ENCODE results near the gene PTAFR.

Gene PTAFR

GRCh38 chr1:28162151-28162550 lies 14.3 kb downstream of the PTAFR start:
- Histone ChIP-seq H3F3A (ENCODE audit: control insufficient read depth, insufficient read depth) (0 out of 2 replicates have a peak, but pooled peaks cover under 1% of the 10 kb centered on the region), H3K4me3 (ENCODE audit: low read length) (no peak overlapping the region), H4K20me1 (ENCODE audit: control insufficient read depth, insufficient read depth, low read depth, low read length) (no peaks in the 10 kb centered on the region), H3K79me2 (ENCODE audit: control insufficient read depth, low read length) (no peaks in the 10 kb centered on the region), H3K27ac (ENCODE audit: low read depth, low read length) (no peak overlapping the region), H3K36me3 (ENCODE audit: control insufficient read depth, low read length) (no peaks in the 10 kb centered on the region), H3K4me2 (ENCODE audit: low read length) (no peak overlapping the region), H3K9me2 (replicated peaks; ENCODE audit: control insufficient read depth, low read length) (no peaks in the 10 kb centered on the region), H3K9me3 (ENCODE audit: control insufficient read depth, insufficient read depth, low read length) (no peaks in the 10 kb centered on the region; the same call in 1 of the 2 replicates), H3K27me3 (ENCODE audit: control insufficient read depth, low read length) (no peaks in the 10 kb centered on the region), H3K4me1 (ENCODE audit: control insufficient read depth, low read length) (peaks cover 3% of the 10 kb centered on the region; the same call in 1 of the 2 replicates)
- no peak for TF ChIP-seq EZH2phosphoT487 (IDR thresholded peaks at IDR 0.05; ENCODE audit: borderline replicate concordance, low read length)
- TF ChIP-seq, protein P1, sequence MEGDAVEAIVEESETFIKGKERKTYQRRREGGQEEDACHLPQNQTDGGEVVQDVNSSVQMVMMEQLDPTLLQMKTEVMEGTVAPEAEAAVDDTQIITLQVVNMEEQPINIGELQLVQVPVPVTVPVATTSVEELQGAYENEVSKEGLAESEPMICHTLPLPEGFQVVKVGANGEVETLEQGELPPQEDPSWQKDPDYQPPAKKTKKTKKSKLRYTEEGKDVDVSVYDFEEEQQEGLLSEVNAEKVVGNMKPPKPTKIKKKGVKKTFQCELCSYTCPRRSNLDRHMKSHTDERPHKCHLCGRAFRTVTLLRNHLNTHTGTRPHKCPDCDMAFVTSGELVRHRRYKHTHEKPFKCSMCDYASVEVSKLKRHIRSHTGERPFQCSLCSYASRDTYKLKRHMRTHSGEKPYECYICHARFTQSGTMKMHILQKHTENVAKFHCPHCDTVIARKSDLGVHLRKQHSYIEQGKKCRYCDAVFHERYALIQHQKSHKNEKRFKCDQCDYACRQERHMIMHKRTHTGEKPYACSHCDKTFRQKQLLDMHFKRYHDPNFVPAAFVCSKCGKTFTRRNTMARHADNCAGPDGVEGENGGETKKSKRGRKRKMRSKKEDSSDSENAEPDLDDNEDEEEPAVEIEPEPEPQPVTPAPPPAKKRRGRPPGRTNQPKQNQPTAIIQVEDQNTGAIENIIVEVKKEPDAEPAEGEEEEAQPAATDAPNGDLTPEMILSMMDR (IDR thresholded peaks at IDR 0.05; ENCODE audit: low read depth, low read length, poor library complexity, severe bottlenecking), result no peak

- no peaks in the 10 kb centered on the region for H3K9me2 ChIP-seq (replicated peaks; ENCODE audit: control insufficient read depth, low read length)
- no peaks in the 10 kb centered on the region for H4K20me1 ChIP-seq (ENCODE audit: control insufficient read depth, insufficient read depth, low read depth, low read length)
- no peak overlapping the region for H3K4me3 ChIP-seq (ENCODE audit: low read length)
- no peak overlapping the region for H3K4me2 ChIP-seq (ENCODE audit: low read length)
- TF ChIP-seq, protein P1 (IDR thresholded peaks at IDR 0.05; ENCODE audit: low read depth, low read length, poor library complexity, severe bottlenecking), result no peak
- TF ChIP-seq EZH2phosphoT487 (IDR thresholded peaks at IDR 0.05; ENCODE audit: borderline replicate concordance, low read length), result no peak
- H3F3A ChIP-seq (ENCODE audit: control insufficient read depth, insufficient read depth), result no peaks in the 10 kb centered on the region
- no peak overlapping the region for H3K27ac ChIP-seq (ENCODE audit: low read depth, low read length)
- H3K27me3 ChIP-seq (ENCODE audit: control insufficient read depth, low read length), result no peaks in the 10 kb centered on the region
- peaks cover 3% of the 10 kb centered on the region; the same call in 1 of the 2 replicates for H3K4me1 ChIP-seq (ENCODE audit: control insufficient read depth, low read length)
- H3K79me2 ChIP-seq (ENCODE audit: control insufficient read depth, low read length), result no peaks in the 10 kb centered on the region
- no peaks in the 10 kb centered on the region for H3K36me3 ChIP-seq (ENCODE audit: control insufficient read depth, low read length)
- no peaks in the 10 kb centered on the region; the same call in 1 of the 2 replicates for H3K9me3 ChIP-seq (ENCODE audit: control insufficient read depth, insufficient read depth, low read length)
These were observed 14.7 kb downstream of the PTAFR start for GRCh38 chr1:28161751-28162150.

DNA sequence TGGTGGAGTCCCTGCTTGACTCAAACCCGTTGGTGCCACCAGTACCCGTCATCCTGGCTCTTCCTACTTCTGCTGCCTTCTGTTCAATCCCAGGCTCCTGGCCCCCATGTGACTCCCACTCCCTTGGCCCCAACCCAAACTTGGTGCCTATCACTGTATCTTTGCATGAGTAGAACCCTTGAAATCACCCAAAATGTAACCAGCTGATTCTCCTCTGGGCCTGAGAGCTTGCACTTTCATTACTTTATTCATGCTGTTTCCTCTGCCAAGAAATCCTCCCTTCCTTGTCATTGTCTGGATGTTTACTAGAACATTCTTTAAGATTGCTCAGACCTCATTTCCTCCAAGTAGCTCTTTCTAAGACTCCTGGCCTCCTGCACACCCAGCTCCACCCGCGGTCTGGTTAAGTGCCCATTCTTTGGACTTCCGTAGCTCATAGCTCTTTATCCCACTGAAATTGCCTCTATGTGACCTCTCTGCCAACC lies 15.7 kb downstream of the PTAFR start:
- Histone ChIP-seq H3K9me2 (replicated peaks; ENCODE audit: control insufficient read depth, low read length) (no peaks in the 10 kb centered on the region), H3K4me3 (ENCODE audit: low read length) (no peak overlapping the region), H3K79me2 (ENCODE audit: control insufficient read depth, low read length) (no peaks in the 10 kb centered on the region), H3K4me2 (ENCODE audit: low read length) (no peak overlapping the region), H3K27me3 (ENCODE audit: control insufficient read depth, low read length) (no peaks in the 10 kb centered on the region), H3K4me1 (ENCODE audit: control insufficient read depth, low read length) (peaks cover 3% of the 10 kb centered on the region; the same call in 1 of the 2 replicates), H3K9me3 (ENCODE audit: control insufficient read depth, insufficient read depth, low read length) (no peaks in the 10 kb centered on the region; the same call in 1 of the 2 replicates), H3K36me3 (ENCODE audit: control insufficient read depth, low read length) (no peaks in the 10 kb centered on the region), H3F3A (ENCODE audit: control insufficient read depth, insufficient read depth) (no peaks in the 10 kb centered on the region), H4K20me1 (ENCODE audit: control insufficient read depth, insufficient read depth, low read depth, low read length) (no peaks in the 10 kb centered on the region), H3K27ac (ENCODE audit: low read depth, low read length) (no peak overlapping the region)
- no peak for TF ChIP-seq EZH2phosphoT487 (IDR thresholded peaks at IDR 0.05; ENCODE audit: borderline replicate concordance, low read length)
- TF ChIP-seq, protein P1 (IDR thresholded peaks at IDR 0.05; ENCODE audit: low read depth, low read length, poor library complexity, severe bottlenecking), result no peak
